NCI-H2081 treated with DMSO at 0.1 percent for 48 hours (cell line): ENCODE measurements around the gene ANKRD13A.
"Not testable (repeated sequence)": the region's sequence is repeated elsewhere in the genome, so short reads cannot be mapped to it uniquely, and the experiment has no call there.

ENCODE experiments used
- DNase-seq: peaks from one replicate; lab custom pipeline; 2025; lab: John Stamatoyannopoulos, UW

ANKRD13A gene

GRCh38 chr12:110048242-110049027, 49.2 kb downstream of the ANKRD13A start, which contains the start of gene C12orf76:
C12orf76 (minus strand) TSS chr12:110048522; CDS start chr12:110048495, 27 bp downstream.
- peak; percentile 89 for DNase-seq

- DNase-seq, result not testable (repeated sequence)
These were observed 49.8 kb downstream of the ANKRD13A start for GRCh38 chr12:110049034-110049433.

DNA sequence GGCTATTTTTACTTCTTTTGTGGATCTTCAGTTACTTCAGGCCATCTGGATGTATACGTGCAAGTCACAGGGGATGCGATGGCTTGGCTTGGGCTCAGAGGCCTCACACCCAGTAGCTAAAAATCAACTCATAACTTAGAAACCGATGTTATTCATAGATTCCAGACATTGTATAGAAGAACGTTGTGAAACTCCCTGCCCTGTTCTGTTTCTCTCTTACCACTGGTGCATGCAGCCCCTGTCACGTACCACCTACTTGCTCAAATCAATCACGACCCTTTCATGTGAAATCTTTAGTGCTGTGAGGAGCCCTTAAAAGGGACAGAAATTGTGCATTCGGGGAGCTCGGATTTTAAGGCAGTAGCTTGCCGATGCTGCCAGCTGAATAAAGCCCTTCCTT, 50.4 kb downstream of the ANKRD13A start:
- DNase-seq, result not testable (repeated sequence)

GRCh38 chr12:110050927-110051326, 51.7 kb downstream of the ANKRD13A start:
- DNase-seq, result no peak

GRCh38 chr12:110055375-110056352, 56.4 kb downstream of the ANKRD13A start:
- not testable (repeated sequence) for DNase-seq

- not testable (repeated sequence) for DNase-seq
These were observed 57.4 kb downstream of the ANKRD13A start for GRCh38 chr12:110056643-110057042.

GRCh38 chr12:110058875-110059615, 59.8 kb downstream of the ANKRD13A start:
- no peak for DNase-seq

DNA sequence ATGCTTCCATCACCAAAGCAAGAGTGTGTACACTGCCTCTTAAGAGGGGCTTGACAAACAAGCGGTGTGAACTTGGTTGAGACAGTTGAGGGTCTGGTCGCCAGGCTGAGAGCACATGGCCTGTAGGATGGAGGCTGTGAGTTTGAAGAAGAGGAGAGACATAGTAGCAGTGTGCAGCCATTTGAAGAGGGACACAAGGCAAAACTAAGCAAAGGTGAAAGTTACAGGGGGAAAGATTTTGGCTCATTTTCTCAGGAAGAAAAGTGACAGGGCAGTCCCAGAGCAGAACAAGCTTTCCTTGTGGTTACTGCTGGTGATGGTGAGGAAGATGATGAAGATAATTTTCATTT, 60.4 kb downstream of the ANKRD13A start:
- DNase-seq, result no peak

DNA sequence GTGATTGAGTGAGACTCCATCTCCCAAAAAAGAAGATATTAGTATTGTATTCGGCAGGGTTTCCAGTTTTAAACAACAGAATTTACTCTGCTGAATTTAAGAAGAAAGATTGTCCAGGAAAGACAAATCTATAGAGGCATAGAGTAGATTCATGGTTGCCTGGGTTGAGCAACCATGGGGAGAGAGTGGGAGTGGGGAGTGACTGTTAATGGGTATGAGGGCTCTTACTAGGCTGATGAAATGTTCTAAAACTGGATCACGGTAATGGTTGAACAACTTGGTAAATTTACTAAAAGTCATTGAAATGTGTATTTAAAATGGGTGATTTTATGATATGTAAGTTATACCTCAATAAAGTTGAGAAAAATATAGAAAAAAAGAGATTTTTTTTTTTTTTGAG, 63.0 kb downstream of the ANKRD13A start:
- DNase-seq, result no peak

DNA sequence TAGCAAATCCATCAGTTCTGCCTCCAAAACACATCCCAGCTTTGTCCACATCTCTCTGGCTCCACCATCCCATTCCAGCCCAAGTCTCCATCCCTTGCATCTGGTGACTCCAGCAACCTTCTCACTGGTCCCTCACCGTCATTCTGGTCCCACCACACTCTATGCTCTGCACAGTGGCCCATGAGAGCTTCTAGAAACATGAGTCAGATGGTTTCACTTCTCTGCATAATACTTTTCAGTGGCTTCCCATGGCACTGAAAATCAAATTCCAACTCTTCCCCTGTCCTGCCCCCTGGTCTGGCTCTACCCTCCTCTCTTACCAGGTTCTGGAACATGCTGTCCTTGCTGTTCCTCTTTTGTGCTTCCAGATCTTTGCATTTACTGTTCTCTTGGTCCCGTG, 66.3 kb downstream of the ANKRD13A start:
- DNase-seq, result no peak

- DNase-seq, result no peak
These were observed 68.3 kb downstream of the ANKRD13A start for GRCh38 chr12:110067531-110067930.

DNA sequence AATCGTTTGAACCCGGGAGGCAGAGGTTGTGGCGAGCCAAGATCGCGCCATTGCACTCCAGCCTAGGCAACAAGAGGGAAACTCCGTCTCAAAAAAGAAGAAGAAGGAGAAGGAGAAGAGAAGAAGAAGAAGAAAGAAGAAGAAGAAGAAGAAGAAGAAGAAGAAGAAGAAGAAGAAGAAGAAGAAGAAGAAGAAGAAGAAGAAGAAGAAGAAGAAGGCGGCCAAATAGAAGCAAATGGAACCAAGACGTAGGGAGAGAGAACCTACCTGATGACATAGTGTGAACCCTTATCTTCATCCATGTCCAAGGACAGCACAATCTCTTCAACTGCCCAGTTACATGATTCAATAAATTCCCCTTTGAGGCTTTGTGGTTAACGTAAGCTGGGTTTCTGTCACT, 68.9 kb downstream of the ANKRD13A start:
- not testable (repeated sequence) for DNase-seq

DNA sequence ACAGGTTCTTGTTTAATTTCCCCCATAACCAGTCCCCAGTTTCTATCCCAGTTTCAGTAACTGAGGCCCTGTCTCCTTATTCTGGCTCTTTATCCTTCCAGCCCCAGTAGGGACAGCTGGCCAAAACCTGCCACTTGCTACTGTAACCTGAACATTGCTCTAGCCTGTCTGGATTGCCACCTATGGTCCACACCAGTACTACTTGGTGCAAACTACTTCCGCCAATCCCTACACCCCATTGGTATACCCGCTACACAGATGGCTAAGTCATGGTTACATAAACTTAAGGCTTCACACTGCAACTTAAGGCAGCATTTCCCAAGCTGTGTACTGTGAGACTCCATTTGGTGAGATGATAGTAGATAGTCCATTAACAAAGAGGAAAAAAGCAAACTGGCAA, 69.4 kb downstream of the ANKRD13A start:
- DNase-seq, result no peak

DNA sequence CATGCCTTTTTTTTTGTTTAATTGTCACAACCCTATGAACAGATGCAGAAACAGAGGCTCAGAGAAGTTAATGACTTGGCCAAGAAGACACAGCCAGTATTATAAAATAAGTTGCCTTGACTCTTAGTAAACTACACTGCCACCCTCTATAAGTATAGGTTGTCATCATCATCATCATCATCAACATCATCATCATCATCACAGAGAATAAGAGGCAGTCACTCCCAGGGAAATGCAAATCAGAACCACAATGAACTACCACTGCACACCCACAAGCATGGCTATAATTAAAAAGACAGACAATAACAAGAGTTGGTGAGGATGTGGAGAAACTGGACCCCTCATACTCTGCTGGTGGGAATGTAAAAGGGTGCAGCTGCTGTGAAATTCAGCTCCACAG, 72.3 kb downstream of the ANKRD13A start:
- DNase-seq, result no peak

GRCh38 chr12:110071967-110072366, 72.7 kb downstream of the ANKRD13A start:
- DNase-seq, result no peak

DNA sequence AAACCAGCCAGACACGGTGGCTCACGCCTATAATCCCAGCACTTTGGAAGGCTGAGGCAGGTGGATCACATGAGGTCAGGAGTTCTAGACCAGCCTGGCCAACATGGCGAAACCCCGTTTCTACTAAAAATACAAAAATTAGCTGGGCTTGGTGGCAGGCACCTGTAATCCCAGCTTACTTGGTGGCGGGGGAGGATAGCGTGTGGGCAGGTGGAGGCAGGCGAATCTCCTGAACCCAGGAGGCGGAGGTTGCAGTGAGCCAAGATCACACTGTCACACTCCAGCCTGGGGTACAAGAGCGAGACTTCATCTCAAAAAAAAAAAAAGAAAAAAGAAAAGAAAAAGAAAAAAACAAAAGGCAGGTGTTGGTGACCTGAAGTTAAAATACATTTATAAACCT, 73.4 kb downstream of the ANKRD13A start:
- not testable (repeated sequence) for DNase-seq

GRCh38 chr12:110073049-110073831, 74.0 kb downstream of the ANKRD13A start:
- peak; percentile 78 for DNase-seq

GRCh38 chr12:110074089-110074488, 74.9 kb downstream of the ANKRD13A start:
- DNase-seq, result no peak

- no peak for DNase-seq
These were observed 76.7 kb downstream of the ANKRD13A start for GRCh38 chr12:110075880-110076279.

DNA sequence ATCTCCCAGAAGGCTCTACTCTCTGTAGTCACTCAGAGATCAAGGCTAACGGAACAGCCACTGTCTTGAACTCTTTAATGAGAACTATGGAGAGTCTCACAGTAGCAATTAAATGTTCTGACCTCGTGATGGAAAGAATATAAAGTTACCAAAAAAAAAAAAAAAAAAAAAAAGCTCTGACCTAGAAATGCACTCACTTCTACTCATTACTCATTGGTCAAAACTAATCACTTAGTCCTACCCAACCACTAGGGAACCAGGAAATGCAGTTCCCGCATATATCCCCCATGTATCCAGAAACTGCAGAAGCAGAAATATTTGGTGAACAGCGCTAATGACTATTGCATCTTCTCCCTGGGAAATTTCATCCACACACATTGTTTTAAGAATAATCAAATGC, 78.6 kb downstream of the ANKRD13A start:
- no peak for DNase-seq
